Aorta (tissue), 5 donors: ENCODE results near the gene CPT1B. TPM values are rescaled to one million over a fixed set of nuclear protein-coding genes. Genes with fewer than 3 reads are reported as not detected.
A peak's percentile ranks its signal among the peaks of the same experiment; 100 is the strongest.

ENCODE experiments used
- ATAC-seq: fragments of 200-7000 bp; cut with Tn5 transposase; one replicate; pipeline ENCODE4 v1.9.1; 2022; ENCODE audit warnings: moderate library complexity; ENCODE audit not compliant: low FRiP score
- DNase-seq, 2 donors: peaks; one replicate each; pipeline ENCODE4 v3.0.0-alpha.2; 2020
- H3K27ac ChIP-seq, 2 donors: one replicate each; pipeline ENCODE4 v1.5.1; 2013; ENCODE audit warnings: low read length in 2 of 2, mild to moderate bottlenecking in 2 of 2, moderate library complexity in 2 of 2, control low read depth in 1 of 2, inconsistent platforms in 1 of 2, low read depth in 1 of 2
- H3K27me3 ChIP-seq, 2 donors: one replicate each; pipeline ENCODE4 v1.6.1; 2013; ENCODE audit warnings: control low read depth in 1 of 2, low read length in 1 of 2, mild to moderate bottlenecking in 1 of 2, moderate library complexity in 1 of 2; ENCODE audit not compliant: insufficient read depth in 2 of 2, control insufficient read depth in 1 of 2
- H3K36me3 ChIP-seq, 2 donors: one replicate each; pipeline ENCODE4 v1.6.1; 2013; ENCODE audit warnings: control low read depth in 1 of 2, low read length in 1 of 2, mild to moderate bottlenecking in 1 of 2; ENCODE audit not compliant: insufficient read depth in 2 of 2, control insufficient read depth in 1 of 2
- H3K4me1 ChIP-seq, 2 donors: one replicate each; pipeline ENCODE4 v1.6.1; 2013; ENCODE audit warnings: low read length in 2 of 2, control low read depth in 1 of 2, mild to moderate bottlenecking in 1 of 2, moderate library complexity in 1 of 2; ENCODE audit not compliant: insufficient read depth in 2 of 2, control insufficient read depth in 1 of 2
- H3K4me3 ChIP-seq, 2 donors: one replicate each; pipeline ENCODE4 v1.5.1; 2013; ENCODE audit warnings: low read length in 2 of 2, control low read depth in 1 of 2, mild to moderate bottlenecking in 1 of 2
- H3K9me3 ChIP-seq: one replicate; pipeline ENCODE4 v1.6.1; 2013; ENCODE audit warnings: mild to moderate bottlenecking, low read length; ENCODE audit not compliant: control insufficient read depth
- WGBS, 2 donors: extraction: QIAGEN DNeasy Blood & Tissue Kit; methylation state at CpG; one replicate each; pipeline ENCODE4 v1.1.7; 2013; 5-methylcytosine and 5-hydroxymethylcytosine counted together
- intact Hi-C, 2 donors: fragments of 100-400 bp; cut with DNase I; formaldehyde crosslinking; loops; one replicate each; pipeline versions ENCODE4 v1.14.2 to v1.15.0; 2022
- polyA plus RNA-seq, 2 donors: library from polyadenylated mRNA; stranded (reverse); fragments of 200-250 nt; gene quantifications; one replicate each; pipeline ENCODE4 v1.2.3, GENCODE V29; 2013
- total RNA-seq, 2 donors: library from RNA; stranded (reverse); fragmentation: NEBNext Ultra II Directional; extraction: Animal tissue kit (Norgen Biotek cat#: 25700); gene quantifications; one replicate each; pipeline ENCODE4 v1.2.1, GENCODE V29; 2021
- donor health status: healthy with polysubstance abuse.
- donor health status: Bipolar disorder and iron deficiency.
- donor health status: DM: no; HTN: no; CAD: no.
- donor health status: DM: no; HTN: no; CAD: no.
- donor health status: DM: yes; HTN: yes; CAD: no.

Gene CPT1B
- total and polyA plus RNA-seq, 4 donors: 3.2 to 11.5 (median 5.2) TPM

DNA sequence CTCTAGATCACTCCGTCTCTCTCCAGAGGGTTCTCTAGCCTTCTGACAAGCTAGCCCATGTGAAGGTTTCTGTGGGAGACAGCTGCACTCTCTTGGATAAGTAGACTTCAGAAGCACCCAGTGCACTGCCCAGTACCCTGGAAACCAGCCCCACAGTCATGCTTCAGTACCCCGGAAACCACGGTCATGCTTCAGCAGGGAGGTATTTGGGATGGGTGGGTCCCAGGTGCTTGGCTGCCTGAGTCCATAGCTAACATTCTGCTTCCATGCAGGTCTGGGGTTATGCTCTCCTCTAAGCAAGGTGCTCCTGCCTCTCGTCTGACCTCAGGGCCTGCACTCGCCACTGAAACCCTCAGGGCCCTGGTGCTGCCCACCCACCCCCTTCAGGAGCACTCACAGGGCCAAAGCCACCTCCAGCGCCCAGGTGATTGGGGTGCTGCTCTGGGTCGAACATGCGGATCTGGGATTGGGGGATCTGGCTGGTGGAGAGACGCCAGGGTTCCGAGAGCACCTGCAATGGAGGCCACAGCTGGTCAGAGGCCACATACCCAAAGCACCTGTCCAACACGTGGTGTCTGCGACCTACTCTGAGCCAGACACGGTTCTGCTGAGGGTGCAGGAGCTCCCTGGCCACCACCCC, 8.2 kb downstream of the CPT1B start:
- no peaks in the 10 kb centered on the region for H3K27me3 ChIP-seq
- no peaks in the 10 kb centered on the region for H3K4me1 ChIP-seq
- ATAC-seq (no peak), DNase-seq (peak; percentile 24 to 35)
- intact Hi-C loops: no loop called here
- H3K4me3 ChIP-seq: no peak overlapping the region
- H3K9me3 ChIP-seq: no peaks in the 10 kb centered on the region
- H3K27ac ChIP-seq: no peak overlapping the region
- 94 to 95% methylated on average over 13 of the region's 13 CpGs for WGBS, 2 donors
- no peaks in the 10 kb centered on the region for H3K36me3 ChIP-seq

GRCh38 chr22:50569041-50569459, 9.2 kb downstream of the CPT1B start:
- intact Hi-C loops: no loop called here
- H3K4me1 ChIP-seq: no peaks in the 10 kb centered on the region
- ATAC-seq (no peak), DNase-seq (peak; percentile 11 to 56)
- no peaks in the 10 kb centered on the region for H3K36me3 ChIP-seq
- 85 to 88% methylated on average over 8 of the region's 8 CpGs for WGBS, 2 donors
- no peaks in the 10 kb centered on the region for H3K9me3 ChIP-seq
- H3K4me3 ChIP-seq: no peak overlapping the region
- H3K27ac ChIP-seq: no peak overlapping the region
- H3K27me3 ChIP-seq: no peaks in the 10 kb centered on the region

GRCh38 chr22:50568626-50569025, 9.6 kb downstream of the CPT1B start:
- no peaks in the 10 kb centered on the region for H3K27me3 ChIP-seq
- WGBS, 2 donors: 88 to 90% methylated on average over 7 of the region's 7 CpGs
- intact Hi-C loops: no loop called here
- no peaks in the 10 kb centered on the region for H3K9me3 ChIP-seq
- no peaks in the 10 kb centered on the region for H3K36me3 ChIP-seq
- H3K4me3 ChIP-seq: no peak overlapping the region
- no peak overlapping the region for H3K27ac ChIP-seq
- peak; percentile 29 to 60 for DNase-seq
- H3K4me1 ChIP-seq: no peaks in the 10 kb centered on the region
- no peak for ATAC-seq

DNA sequence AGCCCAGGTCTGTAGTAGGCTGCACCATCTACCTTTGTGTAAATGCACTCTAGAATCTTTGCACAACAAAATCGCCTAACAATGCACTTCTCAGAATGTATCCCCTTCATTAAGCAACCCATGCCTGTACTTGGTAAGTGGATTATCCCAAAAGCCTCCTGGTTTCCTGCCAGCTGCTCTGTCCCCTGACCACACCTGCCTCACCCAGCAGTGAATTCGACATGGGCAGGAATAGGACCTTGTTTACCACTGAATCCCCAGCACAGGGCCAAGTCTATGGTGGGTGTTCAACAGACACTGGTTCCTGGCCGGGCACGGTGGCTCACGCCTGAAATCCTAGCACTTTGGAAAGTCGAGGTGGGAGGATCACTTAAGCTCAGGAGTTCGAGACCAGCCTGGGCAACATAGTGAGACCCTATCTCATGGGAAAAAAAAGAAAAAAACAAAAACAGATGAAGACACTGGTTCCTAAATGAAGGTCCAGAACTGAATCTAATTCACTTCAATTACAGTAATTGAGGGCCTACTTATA, 10.4 kb downstream of the CPT1B start:
- DNase-seq (peak in 1 of 2 donors; percentile 20), ATAC-seq (no peak)
- H3K4me3 ChIP-seq: no peak overlapping the region
- no peaks in the 10 kb centered on the region for H3K9me3 ChIP-seq
- intact Hi-C loops: no loop called here
- H3K27ac ChIP-seq: no peak overlapping the region
- no peaks in the 10 kb centered on the region for H3K27me3 ChIP-seq
- no peaks in the 10 kb centered on the region for H3K4me1 ChIP-seq
- H3K36me3 ChIP-seq: no peaks in the 10 kb centered on the region
- 90 to 93% methylated on average over 7 of the region's 7 CpGs for WGBS, 2 donors

GRCh38 chr22:50564289-50564688, 13.9 kb downstream of the CPT1B start:
- 90 to 92% methylated on average over 11 of the region's 11 CpGs for WGBS, 2 donors
- H3K27ac ChIP-seq: no peak overlapping the region

GRCh38 chr22:50563413-50564160, 14.6 kb downstream of the CPT1B start:
- no peaks in the 10 kb centered on the region for H3K27me3 ChIP-seq
- DNase-seq: peak; percentile 40 to 74
- H3K4me3 ChIP-seq: peak overlapping the region in 1 of 2 donors; percentile 58
- intact Hi-C loops: loop anchor here in 1 of 2 donors (2.0 to 5.0 kb wide), 3 partner anchors 19 to 56 kb away; partner anchors contain the start of genes CHKB, LMF2, NCAPH2 and SCO2
- H3K4me1 ChIP-seq: no peaks in the 10 kb centered on the region
- 10 to 11% methylated on average over 17 of the region's 17 CpGs for WGBS, 2 donors
- peak; percentile 10 for ATAC-seq
- H3K27ac ChIP-seq: no peak overlapping the region
- no peaks in the 10 kb centered on the region for H3K36me3 ChIP-seq
- no peaks in the 10 kb centered on the region for H3K9me3 ChIP-seq

More at GRCh38 chr22:50564289-50564688, 13.9 kb downstream of the CPT1B start:
- intact Hi-C loops: loop anchor here in 1 of 2 donors (5.0 kb wide), 2 partner anchors 37 to 57 kb away; partner anchors contain the start of genes LMF2, NCAPH2 and SCO2
- no peaks in the 10 kb centered on the region for H3K36me3 ChIP-seq
- no peaks in the 10 kb centered on the region for H3K4me1 ChIP-seq
- ATAC-seq: no peak
- DNase-seq: no peak
- no peak overlapping the region for H3K4me3 ChIP-seq
- no peaks in the 10 kb centered on the region for H3K9me3 ChIP-seq
- H3K27me3 ChIP-seq: no peaks in the 10 kb centered on the region

DNA sequence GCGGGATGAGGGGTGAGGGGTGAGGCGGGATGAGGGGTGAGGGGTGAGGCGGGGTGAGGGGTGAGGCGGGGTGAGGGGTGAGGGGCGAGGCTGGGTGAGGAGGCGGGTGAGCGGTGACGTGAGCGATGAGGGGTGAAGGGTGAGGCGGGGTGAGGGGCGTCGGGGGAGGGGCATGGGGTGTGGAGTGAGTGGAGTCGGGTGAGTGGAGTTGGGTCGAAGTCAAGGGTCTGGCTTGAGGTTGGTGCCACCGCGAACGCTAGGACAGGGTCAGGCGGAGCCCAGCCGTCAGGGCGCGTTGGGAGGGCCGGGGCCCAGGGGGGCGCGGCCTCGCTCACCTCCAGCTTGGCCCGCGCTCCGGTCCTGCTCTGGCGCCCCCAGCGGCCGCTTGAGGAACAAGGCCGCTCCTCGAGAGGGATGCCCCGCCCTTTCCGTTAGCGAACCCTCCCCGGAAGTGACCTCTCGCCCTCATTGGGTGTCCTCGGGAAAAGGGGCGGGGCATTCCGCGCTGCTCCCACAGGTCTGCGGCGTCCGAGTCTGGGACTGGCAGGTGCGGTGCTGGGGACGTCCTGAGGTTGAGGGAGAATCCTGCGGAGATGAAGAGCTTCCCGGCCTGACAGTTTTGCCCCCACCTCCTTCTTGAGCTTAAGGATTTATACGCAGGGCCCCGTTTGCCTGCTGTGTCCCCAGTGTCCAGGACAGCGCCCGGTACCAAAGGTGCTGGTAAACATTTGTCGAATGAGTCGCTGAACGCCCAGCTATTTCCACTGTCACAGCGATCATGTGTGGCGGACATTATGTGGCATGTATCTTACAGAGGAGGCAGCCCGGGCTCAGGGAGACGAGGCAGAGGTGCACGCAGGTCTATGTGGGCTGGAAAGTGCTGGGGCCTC, 15.5 kb downstream of the CPT1B start, which contains the start of gene SYCE3:
TSS of gene SYCE3 (minus strand) at position 397 of the 890 bp plus-strand sequence. CDS start 6,514 bp downstream, outside the sequence.
- intact Hi-C loops: loop anchor here in 1 of 2 donors (2.0 to 5.0 kb wide), 3 partner anchors 20 to 55 kb away; partner anchors contain the start of genes CHKB, LMF2, NCAPH2 and SCO2
- H3K27ac ChIP-seq: no peak within 1 kb of the TSS
- WGBS, 2 donors: 2 to 5% methylated on average over 37 to 61 of the region's 61 CpGs

More for the DNA sequence above, 15.5 kb downstream of the CPT1B start, which contains the start of gene SYCE3:
- Histone ChIP-seq H3K36me3 (no peaks in the 10 kb centered on the region), H3K9me3 (no peaks in the 10 kb centered on the region), H3K4me3 (peak within 1 kb of the TSS in 1 of 2 donors; percentile 58), H3K4me1 (no peaks in the 10 kb centered on the region), H3K27me3 (no peaks in the 10 kb centered on the region)
- peak; percentile 98 for ATAC-seq
- peak; percentile 97 to 99 for DNase-seq
